SH-SY5Y (cell line): Measurements from ENCODE around the gene DCP1A.

Experiments used
- GATA2 ChIP-seq: IDR thresholded peaks from 2 replicates; pipeline ENCODE4 v1.6.1; 2011; ENCODE audit warnings: mild to moderate bottlenecking, low read depth, low read length
- GATA3 ChIP-seq: IDR thresholded peaks from 2 replicates; pipeline ENCODE4 v1.6.1; 2011; ENCODE audit warnings: low read depth, mild to moderate bottlenecking, low read length, moderate library complexity

DNA sequence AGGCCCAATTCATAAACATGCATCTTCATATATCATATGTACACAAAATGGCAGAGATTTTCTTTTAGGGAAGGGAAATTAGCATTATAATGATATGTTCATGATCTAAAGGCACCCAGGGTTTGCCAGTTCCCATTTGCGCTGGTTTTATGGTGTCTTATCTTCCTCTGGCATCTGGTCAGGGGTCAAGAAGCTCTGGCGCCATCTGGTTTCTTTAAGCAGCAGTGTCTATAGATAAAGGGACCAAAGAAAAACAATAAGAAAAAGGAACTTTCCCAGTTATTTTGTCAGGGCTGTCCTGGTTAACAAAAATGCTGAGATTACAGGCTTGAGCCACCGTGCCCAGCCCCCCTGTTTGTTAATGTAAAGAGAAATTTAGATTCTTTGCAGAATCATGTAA lies 3.3 kb upstream of the DCP1A start:
- TF ChIP-seq GATA2 (peak; percentile 87), GATA3 (peak; percentile 74)
